DMS114 treated with DMSO at 0.1 percent for 48 hours (cell line): ENCODE measurements around the gene EP400.
"Not testable (repeated sequence)": the region's sequence is repeated elsewhere in the genome, so short reads cannot be mapped to it uniquely, and the experiment has no call there.

Source experiments
- DNase-seq: peaks from one replicate; lab custom pipeline; 2025; ENCODE audit not compliant: unreplicated experiment; lab: John Stamatoyannopoulos, UW

Gene EP400

GRCh38 chr12:132080515-132080914, 130.8 kb downstream of the EP400 start:
- DNase-seq, result not testable (repeated sequence)

DNA sequence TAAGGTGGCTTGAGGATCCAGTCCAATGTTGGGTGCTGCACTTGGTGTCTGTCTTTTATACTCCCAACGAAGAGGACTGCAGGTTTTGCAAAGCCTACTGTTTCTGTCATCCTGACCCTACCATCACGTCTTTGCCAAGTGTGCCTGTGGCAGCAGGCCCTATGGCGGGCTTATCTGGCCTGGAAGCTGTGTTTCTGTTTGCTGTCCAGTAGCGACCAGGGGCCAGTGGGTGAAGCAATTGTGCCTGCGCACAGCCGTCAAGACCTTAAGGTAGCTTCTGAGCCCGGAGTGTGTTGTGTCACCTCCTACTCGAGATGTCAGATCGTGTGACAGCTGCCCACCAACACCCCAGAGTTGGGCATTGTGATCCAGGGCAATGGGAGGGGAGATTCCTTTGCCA, 131.7 kb downstream of the EP400 start:
- no peak for DNase-seq

- no peak for DNase-seq
Measured at GRCh38 chr12:132083614-132083940, 133.8 kb downstream of the EP400 start.

GRCh38 chr12:132083941-132084620, 134.3 kb downstream of the EP400 start:
- DNase-seq, result peak; percentile 72

- peak; percentile 57 for DNase-seq
Measured at GRCh38 chr12:132084621-132085290, 135.0 kb downstream of the EP400 start.

- peak; percentile 43 for DNase-seq
Measured at GRCh38 chr12:132085291-132085635, 135.5 kb downstream of the EP400 start.

GRCh38 chr12:132089407-132089910, 139.7 kb downstream of the EP400 start:
- DNase-seq, result no peak

DNA sequence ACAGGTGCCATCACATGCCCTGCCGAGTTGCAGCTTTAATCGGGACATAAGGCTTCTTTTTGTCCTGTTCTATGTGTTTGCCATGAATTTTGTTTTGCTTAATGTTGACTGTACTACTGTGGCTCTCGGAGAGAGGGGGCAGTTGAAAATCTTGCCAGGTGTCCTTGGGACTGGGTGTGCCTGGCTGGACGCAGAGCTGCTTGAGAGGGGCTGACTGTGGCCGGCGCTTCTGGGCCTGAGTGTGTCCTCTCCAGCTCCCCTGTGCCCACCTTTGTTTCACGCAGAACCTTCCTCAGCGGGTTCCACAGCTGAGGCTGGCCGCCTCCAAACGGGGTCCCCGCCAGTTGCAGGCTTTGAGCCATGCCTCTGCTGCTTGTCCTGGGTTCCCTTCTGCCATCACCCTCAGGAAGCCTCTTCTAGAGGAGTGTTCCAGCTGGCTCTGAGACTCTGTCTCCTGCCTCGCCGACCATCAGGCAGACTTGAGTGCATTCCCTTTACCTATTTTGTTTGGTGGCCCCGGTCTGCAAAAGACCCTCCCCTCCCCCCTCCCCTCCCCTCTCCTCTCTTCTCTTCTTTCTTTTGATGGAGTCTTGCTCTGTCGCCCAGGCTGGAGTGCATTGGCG, 144.6 kb downstream of the EP400 start:
- DNase-seq, result no peak

DNA sequence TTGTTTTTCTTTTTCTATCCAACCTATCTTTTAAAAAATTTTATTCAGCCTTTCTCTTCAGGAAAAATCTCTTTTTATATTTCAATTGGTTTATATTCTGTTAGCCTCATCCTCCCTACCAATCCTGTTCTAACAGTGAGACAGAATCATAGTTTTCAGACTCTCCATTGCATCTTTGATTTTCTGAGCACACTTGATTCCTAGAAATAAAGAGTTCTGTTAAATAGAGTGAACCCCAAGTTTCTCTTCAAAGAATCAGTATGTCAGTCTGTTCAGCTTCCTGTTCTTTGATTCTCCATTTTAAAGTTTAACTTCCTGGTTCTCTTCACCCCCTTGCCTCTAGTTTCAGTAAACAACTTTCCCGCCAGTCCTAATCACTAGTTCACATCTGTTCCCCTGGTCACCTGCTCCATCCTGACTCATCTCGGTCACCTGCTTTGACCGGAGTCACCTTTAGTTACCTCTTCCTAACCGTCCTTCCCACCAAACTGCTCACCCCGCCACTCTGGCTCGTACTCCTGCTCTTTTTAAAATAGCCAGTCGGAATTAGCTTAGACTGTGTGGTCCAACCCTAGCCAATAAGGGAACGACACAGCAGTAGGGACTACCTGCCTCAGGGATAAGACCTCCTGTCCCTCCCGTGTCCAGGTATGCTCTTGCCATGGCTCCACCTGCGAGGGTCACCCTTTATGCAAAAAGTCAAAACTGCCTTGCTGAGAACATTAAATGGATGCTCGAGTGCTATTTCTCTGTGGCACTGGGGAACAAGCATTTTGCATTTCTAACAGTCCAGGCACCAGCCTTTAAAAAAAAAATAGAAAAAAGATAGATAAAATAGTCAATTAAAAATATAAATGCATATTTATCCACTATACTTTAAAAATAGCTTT, 146.0 kb downstream of the EP400 start:
- no peak for DNase-seq

DNA sequence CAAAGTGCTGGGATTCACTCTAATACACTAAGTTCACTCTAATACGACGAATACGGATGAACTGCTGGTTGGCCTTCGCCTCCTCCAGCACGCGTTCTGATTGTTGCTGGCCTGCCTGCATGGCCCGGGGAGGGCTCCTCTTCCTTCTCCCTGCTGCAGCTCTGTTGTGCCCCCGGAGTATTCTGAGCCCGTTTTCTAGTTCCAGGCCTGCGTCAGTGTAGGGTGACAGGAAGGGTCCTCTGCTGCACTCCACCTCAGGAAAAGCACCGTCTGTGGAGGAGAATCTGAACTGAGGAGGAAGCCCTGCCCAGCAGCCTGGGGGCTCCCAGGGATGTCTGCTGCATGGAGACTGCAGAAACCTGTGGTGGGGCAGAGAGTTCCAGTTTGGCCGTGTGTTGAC, 150.0 kb downstream of the EP400 start:
- no peak for DNase-seq

DNA sequence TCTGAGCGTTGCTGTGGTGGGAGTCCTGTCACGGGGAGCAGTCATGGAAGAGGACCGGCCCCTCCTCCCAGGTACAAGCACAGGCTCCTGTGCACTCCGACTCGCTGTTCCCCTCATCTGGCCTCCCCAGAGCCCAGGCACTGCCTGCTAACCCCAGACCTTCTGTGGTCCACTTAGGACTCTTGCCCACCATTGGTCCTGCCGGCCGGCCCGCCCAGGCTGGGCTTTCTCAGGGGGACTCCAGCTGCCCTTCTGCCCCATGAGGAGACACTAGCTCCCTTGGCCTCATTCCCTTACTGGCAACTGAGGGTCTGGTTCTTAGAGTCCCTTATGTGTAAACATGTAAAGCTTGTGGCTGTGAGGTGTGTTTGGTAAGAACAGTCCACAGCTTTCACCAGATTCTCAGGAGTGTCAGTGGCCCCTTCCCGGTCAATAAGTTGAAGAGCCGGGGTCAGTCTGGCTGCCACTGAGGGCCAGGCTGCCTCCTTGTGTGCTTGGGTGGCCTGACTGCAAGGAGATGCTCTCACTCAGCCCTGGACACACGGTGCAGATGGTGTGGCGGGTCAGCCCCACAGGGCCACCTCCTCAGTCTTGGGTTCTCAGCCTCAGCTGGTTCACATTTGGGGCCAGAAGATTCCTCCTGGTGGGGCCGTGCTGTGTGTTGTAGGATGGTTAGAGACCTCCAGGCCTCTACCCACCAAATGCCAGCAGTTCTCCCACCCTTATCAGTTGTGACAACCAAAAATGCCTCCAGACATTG, 150.7 kb downstream of the EP400 start:
- DNase-seq, result no peak

- DNase-seq, result no peak
Measured at GRCh38 chr12:132102297-132102696, 152.6 kb downstream of the EP400 start.

- DNase-seq, result not testable (repeated sequence)
Measured at GRCh38 chr12:132103072-132103471, 153.3 kb downstream of the EP400 start.

DNA sequence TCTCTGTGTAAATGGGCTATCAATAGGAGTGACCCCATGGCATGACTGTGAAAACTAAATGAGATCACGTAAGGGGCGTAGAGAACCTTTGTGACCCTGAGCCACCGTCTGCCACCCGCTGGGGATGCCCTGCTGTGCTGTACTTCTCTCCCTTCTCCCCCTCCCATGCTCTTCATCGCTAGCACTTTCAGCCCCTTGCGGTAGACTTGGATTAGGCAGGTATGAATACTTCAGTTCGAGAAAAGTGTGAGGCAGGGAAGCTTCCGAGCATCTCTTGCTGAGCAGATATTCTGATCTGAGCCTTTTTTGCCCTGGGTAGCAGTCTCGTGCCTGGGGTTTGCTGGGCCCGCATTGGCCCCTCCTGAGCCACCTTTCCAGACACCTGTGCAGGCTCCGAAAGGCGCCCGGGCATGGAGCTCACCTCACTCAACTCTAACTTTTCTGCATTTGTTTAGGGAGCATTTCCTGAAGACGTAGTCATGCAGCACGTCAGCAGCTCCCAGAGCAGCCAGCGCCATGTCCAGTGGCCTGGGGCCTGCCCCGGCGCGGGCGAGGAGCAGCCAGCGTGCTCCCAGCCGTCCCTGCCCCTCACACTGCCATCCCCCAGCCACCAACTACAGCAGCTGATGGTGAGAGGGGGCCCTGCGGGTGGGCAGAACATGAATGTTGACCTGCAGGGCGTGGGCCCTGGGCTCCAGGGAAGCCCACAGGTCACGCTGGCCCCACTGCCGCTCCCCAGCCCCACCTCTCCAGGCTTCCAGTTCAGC, 154.0 kb downstream of the EP400 start:
- no peak for DNase-seq

DNA sequence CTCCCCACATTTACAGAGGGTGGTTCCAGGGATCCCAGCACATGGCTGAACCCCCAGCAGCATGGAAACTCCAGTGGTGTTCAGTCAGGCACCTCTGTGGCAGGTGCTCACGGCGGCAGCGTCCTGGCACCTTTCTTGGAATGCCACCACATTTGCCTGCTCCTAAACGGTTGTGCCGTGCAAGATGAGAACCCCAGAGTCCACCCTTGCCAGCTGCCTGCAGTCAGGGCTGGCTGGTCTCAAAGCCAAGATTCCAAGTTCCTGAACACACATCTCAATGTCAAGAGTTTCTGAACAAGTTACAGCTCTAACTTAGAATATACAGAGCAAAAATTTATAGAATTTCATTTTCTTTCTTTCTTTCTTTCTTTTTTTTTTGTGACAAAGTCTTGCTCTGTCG, 155.7 kb downstream of the EP400 start:
- no peak for DNase-seq

GRCh38 chr12:132106921-132107320, 157.2 kb downstream of the EP400 start:
- DNase-seq, result no peak

- no peak for DNase-seq
Measured at GRCh38 chr12:132108211-132108832, 158.6 kb downstream of the EP400 start.

DNA sequence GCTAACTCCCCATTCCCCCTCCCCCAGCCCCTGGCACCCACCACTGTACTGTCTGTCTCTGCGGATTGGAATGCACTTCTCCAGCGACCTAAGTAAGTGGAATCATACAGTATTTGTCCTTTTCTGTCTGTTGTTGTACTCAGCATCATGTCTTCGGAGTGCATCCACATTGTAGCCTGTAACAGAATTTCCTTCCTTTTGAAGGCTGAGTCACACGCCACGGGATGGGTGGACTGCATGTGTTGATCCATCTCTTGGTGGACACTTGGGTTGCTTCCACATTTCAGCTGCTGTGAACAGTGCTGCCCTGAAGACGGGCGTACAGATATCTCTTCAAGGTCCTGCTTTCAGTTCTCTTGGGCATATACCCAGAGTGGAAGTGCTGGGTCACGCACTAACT, 160.0 kb downstream of the EP400 start:
- no peak for DNase-seq

GRCh38 chr12:132110677-132111076, 160.9 kb downstream of the EP400 start:
- no peak for DNase-seq
